WTC11 (cell line): ENCODE results near the gene DFFB. TPM values are rescaled to one million over a fixed set of nuclear protein-coding genes. Genes with fewer than 3 reads are reported as not detected.

Source experiments
- ATAC-seq: fragments of 200-7000 bp; cut with Tn5 transposase; 2 replicates; pipeline ENCODE4 v1.10.0; 2021; ENCODE audit warnings: mild to moderate bottlenecking, moderate library complexity
- CTCF ChIA-PET: fragments of 300-600 bp; sonication (Branson Sonifier 250); formaldehyde crosslinking; loops from one replicate; lab custom pipeline; 2021; ENCODE audit warnings: antibody characterized with exemption; lab: Charles Lee
- POLR2A ChIA-PET: fragments of 350-600 bp; sonication (Branson Sonifier 250); formaldehyde crosslinking; loops from one replicate; lab custom pipeline; 2021; ENCODE audit warnings: antibody characterized with exemption; lab: Charles Lee
- DNase-seq: peaks from one replicate; pipeline ENCODE4 v3.0.0; 2021; ENCODE audit warnings: low spot score
- H3K27ac Mint-ChIP-seq: 2 replicates; pipeline ENCODE4 v1.8.0; 2021; ENCODE audit warnings: mixed read lengths
- H3K27me3 Mint-ChIP-seq: 2 replicates; pipeline ENCODE4 v1.8.0; 2021; ENCODE audit warnings: low read depth, mild to moderate bottlenecking, moderate library complexity, mixed read lengths
- H3K36me3 Mint-ChIP-seq: 2 replicates; pipeline ENCODE4 v1.8.0; 2021; ENCODE audit warnings: mixed read lengths
- H3K4me1 Mint-ChIP-seq: 2 replicates; pipeline ENCODE4 v1.8.0; 2022; ENCODE audit warnings: mixed read lengths
- H3K4me3 Mint-ChIP-seq: 2 replicates; pipeline ENCODE4 v1.8.0; 2021; ENCODE audit warnings: mild to moderate bottlenecking, moderate library complexity, mixed read lengths
- H3K9me3 Mint-ChIP-seq: 2 replicates; pipeline ENCODE4 v1.8.0; 2021; ENCODE audit warnings: mixed read lengths
- CREB1 ChIP-seq: sonication (generic); formaldehyde crosslinking; IDR thresholded peaks from 2 replicates; pipeline ENCODE4 v1.8.0; 2023; ENCODE audit warnings: mild to moderate bottlenecking, missing genetic modification reagents
- E2F4 ChIP-seq: sonication (generic); formaldehyde crosslinking; IDR thresholded peaks from 2 replicates; pipeline ENCODE4 v1.8.1; 2022; ENCODE audit warnings: low read depth, mild to moderate bottlenecking, moderate library complexity, missing genetic modification reagents, borderline replicate concordance
- ERG ChIP-seq: fragments of 250-450 bp; sonication (Bioruptor Pico); IDR thresholded peaks from 2 replicates; pipeline ENCODE4 v1.8.0; 2021; ENCODE audit warnings: mild to moderate bottlenecking
- FOXJ3 ChIP-seq: sonication (generic); formaldehyde crosslinking; IDR thresholded peaks from 2 replicates; pipeline ENCODE4 v1.9.0; 2021; ENCODE audit warnings: missing genetic modification reagents, mild to moderate bottlenecking, borderline replicate concordance
- GABPB1 ChIP-seq: sonication (generic); formaldehyde crosslinking; IDR thresholded peaks from 2 replicates; pipeline ENCODE4 v1.8.1; 2023; ENCODE audit warnings: mild to moderate bottlenecking, missing genetic modification reagents
- MYBL2 ChIP-seq: sonication (generic); formaldehyde crosslinking; IDR thresholded peaks from 2 replicates; pipeline ENCODE4 v1.8.1; 2023; ENCODE audit warnings: mild to moderate bottlenecking, moderate library complexity, missing genetic modification reagents
- NR3C1 ChIP-seq: sonication (generic); formaldehyde crosslinking; conservative IDR thresholded peaks from 2 replicates; pipeline ENCODE4 v1.8.1; 2023; ENCODE audit warnings: low read depth, mild to moderate bottlenecking, missing genetic modification reagents
- OVOL2 ChIP-seq: fragments of 250-450 bp; sonication (Bioruptor Pico); IDR thresholded peaks from 2 replicates; pipeline ENCODE4 v1.9.0; 2021; ENCODE audit warnings: mild to moderate bottlenecking, borderline replicate concordance
- RELA ChIP-seq: sonication (generic); formaldehyde crosslinking; IDR thresholded peaks from 2 replicates; pipeline ENCODE4 v1.8.1; 2022; ENCODE audit warnings: missing genetic modification reagents, mild to moderate bottlenecking, borderline replicate concordance
- RORB ChIP-seq: fragments of 250-450 bp; sonication (Bioruptor Pico); IDR thresholded peaks from 2 replicates; pipeline ENCODE4 v1.9.0; 2021; ENCODE audit warnings: mild to moderate bottlenecking
- SMAD4 ChIP-seq: sonication (generic); formaldehyde crosslinking; IDR thresholded peaks from 2 replicates; pipeline ENCODE4 v1.8.0; 2022; ENCODE audit warnings: mild to moderate bottlenecking, missing genetic modification reagents
- SOX15 ChIP-seq: fragments of 250-450 bp; sonication (Bioruptor Pico); IDR thresholded peaks from 2 replicates; pipeline ENCODE4 v1.9.0; 2021; ENCODE audit warnings: mild to moderate bottlenecking
- TP53 ChIP-seq: sonication (generic); formaldehyde crosslinking; IDR thresholded peaks from 2 replicates; pipeline ENCODE4 v1.8.1; 2023; ENCODE audit warnings: mild to moderate bottlenecking, missing genetic modification reagents
- ZNF138 ChIP-seq: sonication (generic); formaldehyde crosslinking; conservative IDR thresholded peaks from 2 replicates; pipeline ENCODE4 v1.8.1; 2022; ENCODE audit warnings: mild to moderate bottlenecking, moderate library complexity, missing genetic modification reagents
- ZNF219 ChIP-seq: sonication (generic); formaldehyde crosslinking; IDR thresholded peaks from 2 replicates; pipeline ENCODE4 v1.8.0; 2023; ENCODE audit warnings: missing genetic modification reagents, mild to moderate bottlenecking, borderline replicate concordance
- ZNF396 ChIP-seq: fragments of 250-450 bp; sonication (Bioruptor Pico); IDR thresholded peaks from 2 replicates; pipeline ENCODE4 v1.8.0; 2021; ENCODE audit warnings: mild to moderate bottlenecking, moderate library complexity, borderline replicate concordance
- ZNF416 ChIP-seq: fragments of 250-450 bp; sonication (Bioruptor Pico); IDR thresholded peaks from 2 replicates; pipeline ENCODE4 v1.9.0; 2021; ENCODE audit warnings: mild to moderate bottlenecking, inconsistent platforms
- ZNF532 ChIP-seq: fragments of 250-450 bp; sonication (Bioruptor Pico); IDR thresholded peaks from 2 replicates; pipeline ENCODE4 v1.9.0; 2021; ENCODE audit warnings: mild to moderate bottlenecking, borderline replicate concordance
- ZNF671 ChIP-seq: fragments of 250-450 bp; sonication (Bioruptor Pico); IDR thresholded peaks from 2 replicates; pipeline ENCODE4 v1.8.0; 2021; ENCODE audit warnings: mild to moderate bottlenecking
- ZSCAN18 ChIP-seq: fragments of 250-450 bp; sonication (Bioruptor Pico); IDR thresholded peaks from 2 replicates; pipeline ENCODE4 v2.1.2; 2022; ENCODE audit warnings: mild to moderate bottlenecking, moderate library complexity
- total RNA-seq: library from RNA; stranded (reverse); gene quantifications from 3 replicates; pipeline ENCODE4 v1.2.3, GENCODE V29; 2021
- TF ChIP-seq, protein P1 (sequence below): sonication (generic); formaldehyde crosslinking; IDR thresholded peaks from 2 replicates; pipeline ENCODE4 v1.8.0; 2023; ENCODE audit warnings: mild to moderate bottlenecking, missing genetic modification reagents
- TF ChIP-seq, protein P2 (sequence below): fragments of 250-450 bp; sonication (Bioruptor Pico); conservative IDR thresholded peaks from 2 replicates; pipeline ENCODE4 v1.9.0; 2021; ENCODE audit warnings: mild to moderate bottlenecking
- TF ChIP-seq, protein P3 (sequence below): sonication (generic); formaldehyde crosslinking; IDR thresholded peaks from 2 replicates; pipeline ENCODE4 v1.8.1; 2023; ENCODE audit warnings: mild to moderate bottlenecking, missing genetic modification reagents, moderate library complexity

Gene DFFB
- total RNA-seq, 1 experiment from 2014 or later = 9.2 TPM

DNA sequence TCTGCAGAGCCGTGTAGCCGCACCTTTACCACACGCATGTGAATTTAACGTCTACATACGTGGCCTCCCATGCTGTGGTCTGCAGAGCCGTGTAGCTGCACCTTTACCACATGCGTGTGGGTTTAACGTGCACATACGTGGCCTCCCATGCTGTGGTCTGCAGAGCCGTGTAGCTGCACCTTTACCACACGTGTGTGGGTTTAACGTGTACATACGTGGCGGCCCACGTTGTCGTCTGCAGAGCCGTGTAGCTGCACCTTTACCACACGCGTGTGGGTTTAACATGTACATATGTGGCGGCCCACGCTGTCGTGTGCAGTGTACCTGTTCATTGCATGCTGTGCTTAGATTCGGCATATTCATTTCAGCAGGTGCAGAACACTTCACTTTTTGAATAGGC is 17.5 kb downstream of the DFFB start:
- Mint-ChIP-seq H3K9me3 (peaks cover 16% of the 10 kb centered on the region), H3K27ac (no peak overlapping the region), H3K27me3 (no peaks in the 10 kb centered on the region), H3K36me3 (peaks cover 53% of the 10 kb centered on the region), H3K4me1 (no peaks in the 10 kb centered on the region), H3K4me3 (no peak overlapping the region)
- POLR2A ChIA-PET = no interaction called here
- CTCF ChIA-PET = no interaction called here
- no peak for ATAC-seq
- no peak for DNase-seq
- no peak for TF ChIP-seq TP53 (CRISPR knock-in tag)
- TF ChIP-seq ZNF532 (CRISPR knock-in tag) = no peak
- no peak for TF ChIP-seq ERG (CRISPR knock-in tag)
- no peak for TF ChIP-seq NR3C1 (CRISPR knock-in tag)
- TF ChIP-seq, protein P1, sequence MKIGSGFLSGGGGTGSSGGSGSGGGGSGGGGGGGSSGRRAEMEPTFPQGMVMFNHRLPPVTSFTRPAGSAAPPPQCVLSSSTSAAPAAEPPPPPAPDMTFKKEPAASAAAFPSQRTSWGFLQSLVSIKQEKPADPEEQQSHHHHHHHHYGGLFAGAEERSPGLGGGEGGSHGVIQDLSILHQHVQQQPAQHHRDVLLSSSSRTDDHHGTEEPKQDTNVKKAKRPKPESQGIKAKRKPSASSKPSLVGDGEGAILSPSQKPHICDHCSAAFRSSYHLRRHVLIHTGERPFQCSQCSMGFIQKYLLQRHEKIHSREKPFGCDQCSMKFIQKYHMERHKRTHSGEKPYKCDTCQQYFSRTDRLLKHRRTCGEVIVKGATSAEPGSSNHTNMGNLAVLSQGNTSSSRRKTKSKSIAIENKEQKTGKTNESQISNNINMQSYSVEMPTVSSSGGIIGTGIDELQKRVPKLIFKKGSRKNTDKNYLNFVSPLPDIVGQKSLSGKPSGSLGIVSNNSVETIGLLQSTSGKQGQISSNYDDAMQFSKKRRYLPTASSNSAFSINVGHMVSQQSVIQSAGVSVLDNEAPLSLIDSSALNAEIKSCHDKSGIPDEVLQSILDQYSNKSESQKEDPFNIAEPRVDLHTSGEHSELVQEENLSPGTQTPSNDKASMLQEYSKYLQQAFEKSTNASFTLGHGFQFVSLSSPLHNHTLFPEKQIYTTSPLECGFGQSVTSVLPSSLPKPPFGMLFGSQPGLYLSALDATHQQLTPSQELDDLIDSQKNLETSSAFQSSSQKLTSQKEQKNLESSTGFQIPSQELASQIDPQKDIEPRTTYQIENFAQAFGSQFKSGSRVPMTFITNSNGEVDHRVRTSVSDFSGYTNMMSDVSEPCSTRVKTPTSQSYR (CRISPR knock-in tag) = no peak
- no peak for TF ChIP-seq OVOL2 (CRISPR knock-in tag)
- TF ChIP-seq MYBL2 (CRISPR knock-in tag) = no peak
- TF ChIP-seq ZNF396 (CRISPR knock-in tag) = no peak
- TF ChIP-seq ZNF416 (CRISPR knock-in tag) = no peak
- TF ChIP-seq CREB1 (CRISPR knock-in tag) = no peak
- no peak for TF ChIP-seq SOX15 (CRISPR knock-in tag)
- no peak for TF ChIP-seq E2F4 (CRISPR knock-in tag)
- no peak for TF ChIP-seq RELA (CRISPR knock-in tag)
- no peak for TF ChIP-seq SMAD4 (CRISPR knock-in tag)
- TF ChIP-seq GABPB1 (CRISPR knock-in tag) = no peak
- no peak for TF ChIP-seq ZNF219 (CRISPR knock-in tag)

- ChIA-PET CTCF (no interaction called here), POLR2A (no interaction called here)
- H3K4me1 Mint-ChIP-seq = no peaks in the 10 kb centered on the region
- no peak overlapping the region for H3K27ac Mint-ChIP-seq
- no peak overlapping the region for H3K4me3 Mint-ChIP-seq
- peaks cover 18% of the 10 kb centered on the region for H3K9me3 Mint-ChIP-seq
- H3K36me3 Mint-ChIP-seq = peaks cover 50% of the 10 kb centered on the region
- DNase-seq (no peak), ATAC-seq (no peak)
- no peaks in the 10 kb centered on the region for H3K27me3 Mint-ChIP-seq
- TF ChIP-seq RORB (CRISPR knock-in tag) (no peak), ZNF671 (CRISPR knock-in tag) (no peak), ZSCAN18 (CRISPR knock-in tag) (no peak), ZNF138 (CRISPR knock-in tag) (no peak), FOXJ3 (CRISPR knock-in tag) (no peak)
- TF ChIP-seq, protein P2, sequence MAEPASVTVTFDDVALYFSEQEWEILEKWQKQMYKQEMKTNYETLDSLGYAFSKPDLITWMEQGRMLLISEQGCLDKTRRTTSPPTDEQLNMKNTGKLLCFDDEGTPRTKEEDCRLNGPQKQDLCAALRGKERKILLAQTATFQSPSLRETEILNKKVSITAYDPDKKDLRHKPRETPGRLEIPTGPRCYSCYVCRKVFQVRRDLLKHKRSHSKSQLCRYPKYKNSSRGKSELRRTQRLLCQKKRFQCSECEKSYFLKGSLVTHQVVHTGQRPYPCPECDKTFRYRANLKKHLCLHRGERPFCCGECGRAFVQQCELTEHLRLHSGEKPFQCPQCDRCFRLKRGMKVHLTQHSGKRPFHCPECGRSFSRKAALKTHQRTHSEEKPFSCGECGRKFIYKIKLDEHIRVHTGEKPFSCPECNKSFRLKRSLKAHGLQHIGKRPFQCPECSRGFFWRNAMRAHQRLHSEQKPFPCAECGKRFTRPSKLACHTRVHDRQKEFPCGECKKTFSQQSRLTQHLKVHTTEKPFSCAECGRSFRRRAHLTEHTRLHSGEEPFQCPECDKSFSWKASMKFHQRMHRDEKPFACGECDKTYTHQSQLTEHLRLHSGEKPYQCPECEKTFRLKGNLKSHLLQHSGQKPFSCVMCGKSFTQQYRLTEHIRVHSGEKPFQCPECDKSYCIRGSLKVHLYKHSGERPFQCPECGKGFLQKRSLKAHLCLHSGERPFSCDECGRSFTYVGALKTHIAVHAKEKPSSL (CRISPR knock-in tag) = no peak
- TF ChIP-seq, protein P3, sequence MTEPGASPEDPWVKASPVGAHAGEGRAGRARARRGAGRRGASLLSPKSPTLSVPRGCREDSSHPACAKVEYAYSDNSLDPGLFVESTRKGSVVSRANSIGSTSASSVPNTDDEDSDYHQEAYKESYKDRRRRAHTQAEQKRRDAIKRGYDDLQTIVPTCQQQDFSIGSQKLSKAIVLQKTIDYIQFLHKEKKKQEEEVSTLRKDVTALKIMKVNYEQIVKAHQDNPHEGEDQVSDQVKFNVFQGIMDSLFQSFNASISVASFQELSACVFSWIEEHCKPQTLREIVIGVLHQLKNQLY (CRISPR knock-in tag) = no peak
Measured at GRCh38 chr1:3876716-3877115, 19.4 kb downstream of the DFFB start.
